Ecto neural progenitor cell (in vitro differentiated cells): ENCODE results near the gene TCF20.

ENCODE experiments used
- DNase-seq: peaks from one replicate; pipeline ENCODE4 v3.0.0-alpha.2; 2018; ENCODE audit warnings: low spot score

TCF20 gene

GRCh38 chr22:42282252-42282942, 11.9 kb upstream of the TCF20 start:
- no peak for DNase-seq

- DNase-seq: peak; percentile 49
Observed at GRCh38 chr22:42281706-42282251, 11.3 kb upstream of the TCF20 start.

- no peak for DNase-seq
Observed at GRCh38 chr22:42281284-42281683, 10.8 kb upstream of the TCF20 start.

- no peak for DNase-seq
Observed at GRCh38 chr22:42280836-42281235, 10.4 kb upstream of the TCF20 start.

GRCh38 chr22:42280140-42280539, 9.7 kb upstream of the TCF20 start:
- no peak for DNase-seq

GRCh38 chr22:42279425-42280020, 9.1 kb upstream of the TCF20 start:
- DNase-seq: no peak

- DNase-seq: peak; percentile 58
Observed at GRCh38 chr22:42277988-42278776, 7.7 kb upstream of the TCF20 start.

- no peak for DNase-seq
Observed at GRCh38 chr22:42277232-42277753, 6.8 kb upstream of the TCF20 start.

- no peak for DNase-seq
Observed at GRCh38 chr22:42275970-42276369, 5.5 kb upstream of the TCF20 start.

- DNase-seq: no peak
Observed at GRCh38 chr22:42275176-42275575, 4.7 kb upstream of the TCF20 start.

GRCh38 chr22:42273855-42274451, 3.5 kb upstream of the TCF20 start:
- DNase-seq: no peak

- DNase-seq: no peak
Observed at GRCh38 chr22:42272431-42272999, 2.1 kb upstream of the TCF20 start.

GRCh38 chr22:42271906-42272305, 1.5 kb upstream of the TCF20 start:
- DNase-seq: no peak

- DNase-seq: peak; percentile 46
Observed at GRCh38 chr22:42271191-42271813, 849 bp upstream of the TCF20 start.

- no peak for DNase-seq
Observed at GRCh38 chr22:42270176-42270509, 310 bp downstream of the TCF20 start.

- DNase-seq: peak; percentile 77
Observed at GRCh38 chr22:42269432-42270175, 849 bp downstream of the TCF20 start.

- DNase-seq: no peak
Observed at GRCh38 chr22:42268852-42269410, 1.5 kb downstream of the TCF20 start.

- DNase-seq: no peak
Observed at GRCh38 chr22:42265321-42265720, 5.1 kb downstream of the TCF20 start.

GRCh38 chr22:42263944-42264343, 6.5 kb downstream of the TCF20 start:
- DNase-seq: no peak

- no peak for DNase-seq
Observed at GRCh38 chr22:42262964-42263363, 7.5 kb downstream of the TCF20 start.
